GM12878 (cell line): ENCODE measurements around the gene TET3. TPM values are rescaled to one million over a fixed set of nuclear protein-coding genes. Genes with fewer than 3 reads are reported as not detected.

ENCODE experiments used
- BMI1 ChIP-seq: fragments of 450-650 bp; IDR thresholded peaks from 2 replicates; pipeline ENCODE4 v1.6.1; 2016; ENCODE audit warnings: mild to moderate bottlenecking, moderate library complexity, borderline replicate concordance
- CTCF ChIP-seq, 3 experiments: IDR thresholded peaks in 2 of 3; conservative IDR thresholded peaks in 1 of 3; 2 replicates each; pipeline ENCODE4 v1.5.1; 2011; ENCODE audit warnings: low read depth in 3 of 3, low read length in 3 of 3, mild to moderate bottlenecking in 3 of 3, control low read depth in 2 of 3, moderate library complexity in 2 of 3, inconsistent platforms in 1 of 3, mixed read lengths in 1 of 3; ENCODE audit not compliant: control insufficient read depth in 2 of 3, insufficient read depth in 1 of 3; ENCODE audit errors: extremely low read depth in 1 of 3
- E2F4 ChIP-seq: IDR thresholded peaks from 2 replicates; pipeline ENCODE4 v1.6.1; 2012; ENCODE audit warnings: low read depth, low read length, improper control_type of control experiment
- HSF1 ChIP-seq: fragments of 150-350 bp; IDR thresholded peaks from 2 replicates; pipeline ENCODE4 v1.6.1; 2014; ENCODE audit warnings: mild to moderate bottlenecking, low read depth, low read length
- IRF3 ChIP-seq: fragments of 450-650 bp; IDR thresholded peaks from 2 replicates; pipeline ENCODE4 v1.6.1; 2014; ENCODE audit warnings: mild to moderate bottlenecking
- PKNOX1 ChIP-seq: fragments of 450-650 bp; IDR thresholded peaks from 2 replicates; pipeline ENCODE4 v1.6.1; 2016; ENCODE audit warnings: mild to moderate bottlenecking
- SMAD5 ChIP-seq: IDR thresholded peaks from 2 replicates; pipeline ENCODE4 v1.6.1; 2016; ENCODE audit warnings: antibody characterized with exemption, low read depth
- SREBF1 ChIP-seq: IDR thresholded peaks from 2 replicates; pipeline ENCODE4 v1.6.1; 2012; ENCODE audit warnings: mild to moderate bottlenecking, low read length
- TCF3 ChIP-seq: IDR thresholded peaks from 2 replicates; pipeline ENCODE4 v1.6.1; 2012; ENCODE audit warnings: low read depth, mild to moderate bottlenecking, low read length, borderline replicate concordance; ENCODE audit not compliant: insufficient read depth
- ZNF274 ChIP-seq: IDR thresholded peaks from one replicate; pipeline ENCODE4 v1.8.0; 2011; ENCODE audit not compliant: insufficient read length, insufficient read depth
- ZNF384 ChIP-seq: IDR thresholded peaks from 2 replicates; pipeline ENCODE4 v1.6.1; 2012; ENCODE audit warnings: low read depth, mild to moderate bottlenecking, low read length, improper control_type of control experiment, borderline replicate concordance
- polyA plus RNA-seq, 11 experiments: library from polyadenylated mRNA; depleted of rRNA in 4 of 11; unstranded in 6 of 11; stranded (reverse) in 5 of 11; fragments of >200 nt; fragmentation: Nextera tagmentation in 4 of 11; fragmentation: Illumina TruSeq in 1 of 11; extraction: Ambion mirVana in 4 of 11; extraction: Trizol in 1 of 11; gene quantifications; 1 replicate in 1 of 11; 2 replicates in 10 of 11; pipeline versions ENCODE4 v1.2.1 to v1.2.3, GENCODE V29; 2011 to 2016; ENCODE audit warnings: inconsistent platforms in 2 of 11, missing spikeins in 2 of 11, low read depth in 1 of 11
- total RNA-seq, 4 experiments: library from RNA; depleted of rRNA in 3 of 4; stranded (reverse); fragments of >200 nt in 3 of 4; fragmentation: Illumina TruSeq in 1 of 4; extraction: Trizol in 1 of 4; gene quantifications; 2 replicates each; pipeline versions ENCODE4 v1.2.1 to v1.2.3, GENCODE V29; 2013 to 2021

The TET3 gene
- total and polyA plus RNA-seq, 10 of the 15 experiments (the other 5 are each of a cell fraction or from before 2014, with no cell fraction given), result 0.77 to 25.9 (median 8.5) TPM

GRCh38 chr2:73949802-73950201 lies 34.9 kb upstream of the TET3 start (continued):
- TF ChIP-seq CTCF (IDR thresholded peaks at IDR 0.05 in 2 of 3, conservative IDR thresholded peaks at IDR 0.05 in 1 of 3; ENCODE audit: control insufficient read depth in 2 of 3, extremely low read depth in 1 of 3, insufficient read depth in 1 of 3, low read depth in 3 of 3, low read length in 3 of 3), result no peak
- no peak for TF ChIP-seq PKNOX1
- no peak for TF ChIP-seq ZNF384
- TF ChIP-seq SREBF1, result no peak
- TF ChIP-seq IRF3, result no peak
- TF ChIP-seq HSF1, result no peak
- no peak for TF ChIP-seq BMI1
- TF ChIP-seq TCF3, result no peak
- TF ChIP-seq E2F4, result no peak
- no peak for TF ChIP-seq ZNF274
- no peak for TF ChIP-seq SMAD5
